H7 (cell line): ENCODE measurements around the gene LDHAL6A. TPM values are rescaled to one million over a fixed set of nuclear protein-coding genes. Genes with fewer than 3 reads are reported as not detected.
A peak's percentile ranks its signal among the peaks of the same experiment; 100 is the strongest.
"Not testable (repeated sequence)": the region's sequence is repeated elsewhere in the genome, so short reads cannot be mapped to it uniquely, and the experiment has no call there.

Experiments
- DNase-seq: peaks from one replicate; pipeline ENCODE4 v3.0.0; 2012
- H3K27me3 ChIP-seq: 2 replicates; pipeline ENCODE4 v1.6.0; 2011; ENCODE audit warnings: mild to moderate bottlenecking, low read length; ENCODE audit not compliant: control insufficient read depth, insufficient read depth
- H3K36me3 ChIP-seq: replicated peaks from 2 replicates; pipeline ENCODE4 v1.5.1; 2011; ENCODE audit warnings: low read length; ENCODE audit not compliant: control insufficient read depth, insufficient read depth
- H3K4me3 ChIP-seq: 2 replicates; pipeline ENCODE4 v1.5.1; 2011; ENCODE audit warnings: low read depth, mild to moderate bottlenecking, control low read depth, low read length, moderate library complexity; ENCODE audit not compliant: insufficient read depth
- total RNA-seq: library from RNA; depleted of rRNA; stranded (reverse); fragments of >200 nt; shearing (Covaris generic); gene quantifications from 2 replicates; pipeline ENCODE4 v1.2.3, GENCODE V29; 2014; rRNA removed

Gene LDHAL6A
- total RNA-seq, result not detected in 2 replicates

GRCh38 chr11:18455686-18456372, at the start of gene LDHAL6A:
TSS of gene LDHAL6A (plus strand) at chr11:18455856. CDS start at chr11:18456681, 825 bp downstream.
- Histone ChIP-seq H3K27me3 (no peaks in the 10 kb centered on the region), H3K4me3 (no peak within 1 kb of the TSS), H3K36me3 (no peaks in the 10 kb centered on the region)
- peak; percentile 51 for DNase-seq

- not testable (repeated sequence) for H3K27me3 ChIP-seq, H3K4me3 ChIP-seq, H3K36me3 ChIP-seq, DNase-seq
Measured at GRCh38 chr11:18407400-18407799, 48.3 kb upstream of the LDHAL6A start.

DNA sequence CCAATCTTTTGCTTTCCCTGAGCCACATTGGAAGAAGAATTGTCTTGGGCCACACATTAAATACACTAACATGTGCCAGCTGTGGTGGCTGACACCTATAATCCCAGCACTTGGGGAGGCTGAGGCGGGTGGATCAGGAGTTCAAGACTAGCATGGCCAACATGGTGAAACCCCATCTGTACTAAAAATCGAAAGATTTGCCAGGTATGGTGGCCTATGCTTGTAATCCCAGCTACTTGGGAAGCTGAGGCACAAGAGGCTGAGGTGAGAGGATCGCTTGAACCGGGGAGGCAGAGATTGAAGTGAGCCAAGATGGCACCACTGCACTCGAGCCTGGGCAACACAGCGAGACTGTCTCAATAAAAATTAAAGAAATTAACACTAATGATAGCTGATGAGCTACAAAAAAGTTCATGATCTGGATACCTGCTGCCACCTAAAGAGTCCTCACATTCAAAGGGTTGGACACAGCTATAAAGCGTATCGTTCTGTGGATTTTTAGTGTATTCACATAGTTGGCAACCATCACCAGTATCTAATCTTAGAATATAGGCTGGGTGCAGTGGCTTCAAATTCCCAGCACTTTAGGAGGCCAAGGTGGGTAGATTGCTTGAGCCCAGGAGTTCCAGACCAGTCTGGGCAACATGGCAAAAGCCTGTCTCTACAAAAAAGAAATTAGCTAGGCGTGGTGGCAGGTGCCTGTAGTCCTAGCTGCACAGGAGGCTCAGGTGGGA, 46.9 kb upstream of the LDHAL6A start:
- no peak for DNase-seq
- Histone ChIP-seq H3K36me3 (peaks cover 4% of the 10 kb centered on the region), H3K27me3 (peaks cover 4% of the 10 kb centered on the region), H3K4me3 (no peak overlapping the region)

DNA sequence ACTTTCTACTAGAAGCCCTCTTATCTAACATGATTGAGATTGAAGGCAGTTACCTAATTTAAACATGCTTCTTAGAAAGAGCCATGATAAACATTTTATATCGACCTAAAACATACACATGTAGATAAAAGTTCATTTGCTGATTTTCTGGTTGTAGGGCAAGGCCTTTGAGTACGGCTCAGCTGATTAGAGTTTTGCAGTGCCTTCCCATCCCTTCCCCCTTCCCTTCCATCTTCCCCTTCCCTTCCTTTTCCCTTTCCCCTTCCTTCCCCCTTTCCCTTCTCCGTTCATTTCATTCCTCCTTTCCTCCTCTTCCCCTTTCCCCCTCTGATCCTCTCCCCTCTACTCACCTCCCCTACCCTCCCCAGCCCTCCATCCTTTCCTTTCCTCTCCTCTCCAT, 39.2 kb upstream of the LDHAL6A start:
- peaks cover 4% of the 10 kb centered on the region for H3K27me3 ChIP-seq
- H3K4me3 ChIP-seq, result no peak overlapping the region
- no peak for DNase-seq
- no peaks in the 10 kb centered on the region for H3K36me3 ChIP-seq

DNA sequence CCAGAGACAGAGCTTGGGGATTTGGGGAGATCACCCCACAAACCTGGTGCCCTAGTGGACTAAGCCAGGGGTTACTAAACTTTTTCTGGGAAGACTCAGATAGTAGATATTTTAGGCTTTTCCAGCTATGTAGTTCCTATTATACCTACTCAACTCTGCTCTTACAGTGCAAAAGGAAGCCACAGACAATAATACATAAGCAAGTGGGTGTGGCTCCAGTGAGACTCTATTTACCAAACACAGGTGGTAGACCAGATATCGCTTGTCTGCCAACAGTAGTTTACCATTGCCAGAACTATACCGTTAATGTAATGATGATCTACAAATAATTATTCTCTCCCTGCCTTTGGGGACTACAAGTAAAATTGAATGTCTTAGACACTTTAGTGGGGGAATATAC, 36.6 kb upstream of the LDHAL6A start:
- H3K36me3 ChIP-seq, result no peaks in the 10 kb centered on the region
- no peaks in the 10 kb centered on the region for H3K27me3 ChIP-seq
- no peak overlapping the region for H3K4me3 ChIP-seq
- DNase-seq, result no peak

DNA sequence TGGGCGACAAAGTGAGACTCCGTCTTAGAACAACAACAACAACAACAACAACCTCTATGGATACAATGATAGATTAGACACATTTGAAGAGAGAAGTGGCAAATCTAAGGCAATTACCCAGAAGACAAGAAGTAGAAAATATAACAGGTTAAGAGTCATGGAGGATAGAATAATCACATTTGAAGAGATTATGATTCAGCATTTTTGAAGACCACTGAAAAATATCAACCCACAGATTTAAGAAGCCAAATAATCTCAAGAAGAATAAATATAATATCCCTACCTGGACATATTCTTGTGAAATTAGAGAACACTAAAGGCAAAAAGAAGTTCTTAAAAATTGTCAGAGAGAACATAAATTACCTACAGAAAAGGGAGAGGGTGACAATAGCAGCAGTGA, 35.6 kb upstream of the LDHAL6A start:
- H3K36me3 ChIP-seq, result no peaks in the 10 kb centered on the region
- no peak overlapping the region for H3K4me3 ChIP-seq
- no peak for DNase-seq
- H3K27me3 ChIP-seq, result no peaks in the 10 kb centered on the region

- no peaks in the 10 kb centered on the region for H3K27me3 ChIP-seq
- DNase-seq, result no peak
- H3K4me3 ChIP-seq, result no peak overlapping the region
- H3K36me3 ChIP-seq, result no peaks in the 10 kb centered on the region
Measured at GRCh38 chr11:18427240-18427639, 28.4 kb upstream of the LDHAL6A start.

- H3K36me3 ChIP-seq, result no peaks in the 10 kb centered on the region
- no peak overlapping the region for H3K4me3 ChIP-seq
- no peak for DNase-seq
- H3K27me3 ChIP-seq, result no peaks in the 10 kb centered on the region
Measured at GRCh38 chr11:18429332-18429731, 26.3 kb upstream of the LDHAL6A start.

DNA sequence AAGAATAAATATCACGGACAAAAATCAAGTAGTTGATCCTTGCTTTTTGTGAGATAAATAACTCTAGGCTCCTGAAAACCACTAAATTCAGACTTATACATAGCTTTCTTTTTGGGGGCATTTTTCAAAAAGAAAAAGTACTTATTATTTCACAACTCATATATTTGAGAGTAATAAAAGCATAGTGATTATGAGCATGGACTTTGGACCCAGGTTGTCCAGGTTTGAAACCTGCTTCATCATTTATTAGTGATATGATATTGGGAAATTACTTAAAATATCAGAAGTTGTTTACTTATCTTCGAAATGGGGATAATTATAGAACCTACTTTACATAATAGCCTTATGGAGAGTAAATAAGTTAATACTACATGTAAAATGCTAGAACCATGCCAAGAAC, 17.0 kb upstream of the LDHAL6A start:
- Histone ChIP-seq H3K27me3 (no peaks in the 10 kb centered on the region), H3K4me3 (no peak overlapping the region), H3K36me3 (no peaks in the 10 kb centered on the region)
- DNase-seq, result no peak

DNA sequence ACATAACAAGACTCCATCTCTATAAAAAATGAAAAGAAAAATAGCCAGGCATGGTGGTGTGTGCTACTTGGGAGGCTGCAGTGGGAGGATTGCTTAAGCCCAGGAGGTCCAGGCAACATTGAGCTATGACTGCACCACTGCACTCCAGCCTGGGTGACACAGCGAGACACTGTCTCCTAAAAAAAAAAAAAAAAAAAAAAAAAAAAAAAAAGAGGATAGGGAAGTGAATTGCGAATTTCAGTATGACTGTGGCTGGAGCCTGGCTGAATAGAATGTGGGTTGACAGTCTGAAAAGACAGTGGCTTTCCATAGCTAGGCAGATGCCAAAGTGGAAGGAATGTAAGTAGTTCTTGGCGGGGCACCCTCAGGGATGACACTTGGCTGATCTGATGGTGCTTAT, 6.4 kb upstream of the LDHAL6A start:
- no peak overlapping the region for H3K4me3 ChIP-seq
- H3K36me3 ChIP-seq, result no peaks in the 10 kb centered on the region
- no peak for DNase-seq
- no peaks in the 10 kb centered on the region for H3K27me3 ChIP-seq

DNA sequence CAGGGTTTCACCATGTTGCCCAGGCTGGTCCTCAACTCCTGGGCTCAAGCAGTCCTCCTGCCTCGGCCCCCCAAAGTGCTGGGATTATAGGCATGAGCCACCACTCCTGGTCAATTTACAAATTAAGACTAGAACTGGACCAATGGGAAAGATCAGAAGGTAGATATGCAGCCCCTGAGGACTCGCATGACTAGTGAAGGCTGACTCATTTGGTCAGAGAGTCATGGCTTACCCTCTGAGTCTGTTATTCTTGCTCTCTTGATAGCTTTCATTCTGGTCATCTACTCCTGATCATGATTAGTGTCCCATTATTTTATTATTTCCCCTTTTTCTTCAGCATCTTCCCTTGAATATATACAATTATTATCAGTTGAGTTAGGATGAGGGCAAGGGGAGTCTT, 2.7 kb upstream of the LDHAL6A start:
- no peak overlapping the region for H3K4me3 ChIP-seq
- H3K27me3 ChIP-seq, result no peaks in the 10 kb centered on the region
- H3K36me3 ChIP-seq, result no peaks in the 10 kb centered on the region
- no peak for DNase-seq

DNA sequence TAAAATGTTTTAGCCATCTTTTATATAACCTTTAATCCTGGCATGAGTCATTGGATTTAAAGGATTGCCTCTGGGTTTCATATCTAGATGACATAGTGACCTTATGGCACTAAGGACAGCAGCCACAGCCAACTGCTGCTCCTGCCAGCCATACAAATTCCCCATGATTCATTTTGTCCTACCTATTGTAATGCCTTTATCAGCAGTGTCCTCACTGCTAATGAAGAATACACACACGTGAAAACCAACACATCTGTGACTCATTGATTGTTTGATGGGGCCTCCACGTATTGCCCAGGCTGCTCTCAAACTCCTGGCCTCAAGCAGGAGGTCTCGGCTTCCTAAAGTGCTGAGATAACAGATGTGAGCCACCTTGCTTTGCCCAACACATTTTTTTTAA, 1.8 kb downstream of the LDHAL6A start:
- Histone ChIP-seq H3K36me3 (no peaks in the 10 kb centered on the region), H3K4me3 (no peak overlapping the region), H3K27me3 (no peaks in the 10 kb centered on the region)
- no peak for DNase-seq

- Histone ChIP-seq H3K27me3 (no peaks in the 10 kb centered on the region), H3K36me3 (no peaks in the 10 kb centered on the region), H3K4me3 (no peak overlapping the region)
- DNase-seq, result no peak
Measured at GRCh38 chr11:18459634-18460033, 4.0 kb downstream of the LDHAL6A start.

DNA sequence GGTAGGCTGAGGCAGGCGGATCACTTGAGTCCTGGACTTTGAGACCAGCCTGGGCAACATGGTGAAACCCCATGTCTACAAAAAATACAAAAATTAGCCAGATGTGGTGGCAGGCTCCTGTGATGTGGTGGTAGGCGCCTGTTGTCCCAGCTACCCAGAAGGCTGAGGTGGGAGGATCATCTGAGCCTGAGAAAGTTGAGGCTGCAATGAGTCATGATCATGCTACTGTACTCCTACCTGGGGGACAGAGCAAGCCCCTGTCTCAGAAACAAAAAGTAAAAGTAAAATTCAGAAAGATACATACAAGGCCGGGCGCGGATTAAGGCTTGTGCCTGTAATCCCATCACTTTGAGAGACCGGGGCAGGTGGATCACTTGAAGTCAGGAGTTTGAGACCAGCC, 6.3 kb downstream of the LDHAL6A start:
- H3K36me3 ChIP-seq, result no peaks in the 10 kb centered on the region
- H3K4me3 ChIP-seq, result no peak overlapping the region
- no peak for DNase-seq
- H3K27me3 ChIP-seq, result no peaks in the 10 kb centered on the region

GRCh38 chr11:18463439-18463838, 7.8 kb downstream of the LDHAL6A start:
- Histone ChIP-seq H3K36me3 (no peaks in the 10 kb centered on the region), H3K27me3 (no peaks in the 10 kb centered on the region), H3K4me3 (no peak overlapping the region)
- no peak for DNase-seq
